ENCODE measurements around the gene MAMDC4. TPM values are rescaled to one million over a fixed set of nuclear protein-coding genes. Genes with fewer than 3 reads are reported as not detected.
"Not testable (repeated sequence)": the region's sequence is repeated elsewhere in the genome, so short reads cannot be mapped to it uniquely, and the experiment has no call there.

Gene MAMDC4
- total and polyA plus RNA-seq, 4 donors: 2.4 to 19.0 (median 3.8) TPM

GRCh38 chr9:136868644-136869043 is 16.5 kb downstream of the MAMDC4 start:
- Histone ChIP-seq H3K27ac (ENCODE audit: low read depth in 1 of 2, low read length in 2 of 2) (no peak overlapping the region), H3K9me3 (ENCODE audit: control insufficient read depth, low read length) (no peaks in the 10 kb centered on the region), H3K4me3 (ENCODE audit: low read length in 2 of 2) (no peak overlapping the region), H3K4me1 (ENCODE audit: control insufficient read depth in 1 of 2, insufficient read depth in 2 of 2, low read length in 2 of 2) (no peaks in the 10 kb centered on the region), H3K27me3 (ENCODE audit: control insufficient read depth in 1 of 2, insufficient read depth in 2 of 2, low read length in 1 of 2) (no peaks in the 10 kb centered on the region), H3K36me3 (ENCODE audit: control insufficient read depth in 1 of 2, insufficient read depth in 2 of 2, low read length in 1 of 2) (no peaks in the 10 kb centered on the region)
- intact Hi-C loops (cut with DNase I): no loop called here
- WGBS, 2 donors: 94 to 95% methylated on average over 11 of the region's 11 CpGs
- DNase-seq (no peak), ATAC-seq (ENCODE audit: low FRiP score) (no peak)

DNA sequence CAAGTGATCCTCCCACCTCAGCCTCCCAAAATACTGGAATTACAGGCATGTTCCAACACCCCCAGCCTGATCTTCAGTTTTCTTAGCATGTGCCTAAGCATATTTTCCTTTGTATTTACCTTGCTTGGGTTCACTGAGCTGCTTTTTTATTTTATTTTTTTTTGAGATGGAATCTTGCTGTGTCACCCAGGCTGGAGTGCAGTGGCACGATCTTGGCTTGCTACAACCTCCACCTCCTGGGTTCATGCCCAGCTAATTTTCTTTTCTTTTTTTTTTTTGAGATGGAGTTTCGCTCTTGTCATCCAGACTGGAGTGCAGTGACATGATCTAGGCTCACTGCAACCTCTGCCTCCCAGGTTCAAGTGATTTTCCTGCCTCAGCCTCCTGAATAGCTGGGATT is 17.5 kb downstream of the MAMDC4 start:
- WGBS, 2 donors: 41 to 43% methylated on average over 2 of the region's 2 CpGs
- H3K4me3 ChIP-seq (ENCODE audit: low read length in 2 of 2); DNase-seq; H3K27ac ChIP-seq (ENCODE audit: low read depth in 1 of 2, low read length in 2 of 2); H3K4me1 ChIP-seq (ENCODE audit: control insufficient read depth in 1 of 2, insufficient read depth in 2 of 2, low read length in 2 of 2); H3K36me3 ChIP-seq (ENCODE audit: control insufficient read depth in 1 of 2, insufficient read depth in 2 of 2, low read length in 1 of 2); intact Hi-C loops (cut with DNase I); ATAC-seq (ENCODE audit: low FRiP score); H3K9me3 ChIP-seq (ENCODE audit: control insufficient read depth, low read length); H3K27me3 ChIP-seq (ENCODE audit: control insufficient read depth in 1 of 2, insufficient read depth in 2 of 2, low read length in 1 of 2): not testable (repeated sequence)

DNA sequence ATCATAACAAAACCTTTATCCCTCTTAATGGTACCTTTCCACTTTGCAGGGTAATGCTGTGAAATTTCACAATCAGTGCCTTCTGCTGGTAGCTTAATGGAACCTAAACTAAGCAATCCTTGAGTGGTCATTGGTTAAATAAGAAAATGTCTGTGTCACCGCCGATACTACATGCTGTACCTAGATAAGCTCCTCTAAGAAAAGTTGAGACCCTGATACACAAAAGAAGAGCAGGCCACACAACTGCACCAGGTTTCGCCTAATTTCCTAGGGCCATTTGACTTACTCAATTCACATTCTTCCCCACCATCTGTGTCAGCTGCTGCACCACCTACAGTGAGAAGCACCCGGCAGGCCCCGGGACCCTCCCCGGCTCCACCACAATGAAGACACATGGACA is 23.0 kb downstream of the MAMDC4 start:
- Histone ChIP-seq H3K4me1 (ENCODE audit: control insufficient read depth in 1 of 2, insufficient read depth in 2 of 2, low read length in 2 of 2) (no peaks in the 10 kb centered on the region), H3K27ac (ENCODE audit: low read depth in 1 of 2, low read length in 2 of 2) (no peak overlapping the region), H3K9me3 (ENCODE audit: control insufficient read depth, low read length) (no peaks in the 10 kb centered on the region), H3K27me3 (ENCODE audit: control insufficient read depth in 1 of 2, insufficient read depth in 2 of 2, low read length in 1 of 2) (no peaks in the 10 kb centered on the region), H3K36me3 (ENCODE audit: control insufficient read depth in 1 of 2, insufficient read depth in 2 of 2, low read length in 1 of 2) (no peaks in the 10 kb centered on the region), H3K4me3 (ENCODE audit: low read length in 2 of 2) (no peak overlapping the region)
- no peak for DNase-seq
- intact Hi-C loops (cut with DNase I): no loop called here
- no peak for ATAC-seq (ENCODE audit: low FRiP score)
- 84 to 90% methylated on average over 6 of the region's 6 CpGs for WGBS, 2 donors

- DNase-seq (no peak), ATAC-seq (ENCODE audit: low FRiP score) (no peak)
- no peaks in the 10 kb centered on the region for H3K9me3 ChIP-seq (ENCODE audit: control insufficient read depth, low read length)
- WGBS, 2 donors: 69 to 80% methylated on average over 5 of the region's 5 CpGs
- no peaks in the 10 kb centered on the region for H3K4me1 ChIP-seq (ENCODE audit: control insufficient read depth in 1 of 2, insufficient read depth in 2 of 2, low read length in 2 of 2)
- intact Hi-C loops (cut with DNase I): no loop called here
- H3K4me3 ChIP-seq (ENCODE audit: low read length in 2 of 2): no peak overlapping the region
- no peaks in the 10 kb centered on the region for H3K27me3 ChIP-seq (ENCODE audit: control insufficient read depth in 1 of 2, insufficient read depth in 2 of 2, low read length in 1 of 2)
- H3K27ac ChIP-seq (ENCODE audit: low read depth in 1 of 2, low read length in 2 of 2): no peak overlapping the region
- no peaks in the 10 kb centered on the region for H3K36me3 ChIP-seq (ENCODE audit: control insufficient read depth in 1 of 2, insufficient read depth in 2 of 2, low read length in 1 of 2)
Measured at GRCh38 chr9:136876476-136876875, 24.3 kb downstream of the MAMDC4 start.

DNA sequence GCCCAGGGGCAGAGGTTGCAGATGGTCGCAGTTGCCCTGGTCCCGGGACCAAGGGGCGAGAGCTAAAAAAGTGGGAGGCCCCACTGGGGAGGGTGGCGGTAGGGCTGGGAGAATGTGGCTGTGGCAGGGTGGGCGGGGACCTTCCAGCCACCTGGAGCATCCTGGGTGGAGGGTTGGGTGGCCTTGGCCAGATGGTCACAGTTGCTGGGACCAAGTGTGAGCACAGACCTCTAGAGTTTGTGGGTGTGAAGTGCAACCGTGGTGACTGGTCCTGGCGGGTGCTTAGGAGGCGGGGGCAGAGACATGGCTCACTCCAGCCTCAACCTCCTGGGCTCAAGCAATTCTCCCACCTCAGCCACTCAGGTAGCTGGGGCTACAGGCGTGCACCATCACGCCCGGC is 28.5 kb downstream of the MAMDC4 start:
- Histone ChIP-seq H3K9me3 (ENCODE audit: control insufficient read depth, low read length) (no peaks in the 10 kb centered on the region), H3K4me3 (ENCODE audit: low read length in 2 of 2) (no peak overlapping the region), H3K27me3 (ENCODE audit: control insufficient read depth in 1 of 2, insufficient read depth in 2 of 2, low read length in 1 of 2) (no peaks in the 10 kb centered on the region), H3K27ac (ENCODE audit: low read depth in 1 of 2, low read length in 2 of 2) (no peak overlapping the region), H3K4me1 (ENCODE audit: control insufficient read depth in 1 of 2, insufficient read depth in 2 of 2, low read length in 2 of 2) (no peaks in the 10 kb centered on the region), H3K36me3 (ENCODE audit: control insufficient read depth in 1 of 2, insufficient read depth in 2 of 2, low read length in 1 of 2) (no peaks in the 10 kb centered on the region)
- 83 to 85% methylated on average over 9 to 11 of the region's 11 CpGs for WGBS, 2 donors
- no peak for DNase-seq
- no peak for ATAC-seq (ENCODE audit: low FRiP score)
- intact Hi-C loops (cut with DNase I): loop anchor here (10.0 kb wide), 1 partner anchor 64 kb away; the partner anchor contains the start of genes C8G (in 2 of the 2) and FBXW5 (in 2 of the 2)

DNA sequence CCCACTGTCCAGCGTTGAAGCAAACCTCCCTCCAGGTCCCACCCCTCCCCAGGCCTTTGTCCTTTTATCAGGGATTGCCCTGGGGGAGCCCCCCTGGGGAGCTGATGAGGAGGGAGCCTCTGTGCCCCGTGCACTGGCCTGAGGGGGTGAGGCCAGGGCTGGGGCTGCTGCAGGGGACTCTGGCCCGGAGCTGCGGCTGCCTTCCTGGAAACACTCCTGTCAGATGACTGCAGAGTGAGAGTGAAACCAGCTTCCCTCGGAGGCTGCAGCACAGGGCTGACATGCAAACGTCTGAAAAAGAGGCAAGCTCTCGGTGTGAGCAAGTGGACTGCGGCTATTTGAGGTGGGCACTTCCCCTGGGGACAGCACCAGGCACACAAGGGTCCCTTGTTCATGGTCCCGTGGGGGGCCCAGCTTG is 29.6 kb downstream of the MAMDC4 start:
- no peak overlapping the region for H3K4me3 ChIP-seq (ENCODE audit: low read length in 2 of 2)
- no peak for DNase-seq
- ATAC-seq (ENCODE audit: low FRiP score): no peak
- WGBS, 2 donors: 31 to 35% methylated on average over 9 of the region's 9 CpGs
- no peaks in the 10 kb centered on the region for H3K27me3 ChIP-seq (ENCODE audit: control insufficient read depth in 1 of 2, insufficient read depth in 2 of 2, low read length in 1 of 2)
- intact Hi-C loops (cut with DNase I): loop anchor here (10.0 kb wide), 1 partner anchor 63 kb away; the partner anchor contains the start of genes C8G (in 2 of the 2) and FBXW5 (in 2 of the 2)
- no peaks in the 10 kb centered on the region for H3K36me3 ChIP-seq (ENCODE audit: control insufficient read depth in 1 of 2, insufficient read depth in 2 of 2, low read length in 1 of 2)
- H3K9me3 ChIP-seq (ENCODE audit: control insufficient read depth, low read length): no peaks in the 10 kb centered on the region
- H3K4me1 ChIP-seq (ENCODE audit: control insufficient read depth in 1 of 2, insufficient read depth in 2 of 2, low read length in 2 of 2): no peaks in the 10 kb centered on the region
- H3K27ac ChIP-seq (ENCODE audit: low read depth in 1 of 2, low read length in 2 of 2): no peak overlapping the region

DNA sequence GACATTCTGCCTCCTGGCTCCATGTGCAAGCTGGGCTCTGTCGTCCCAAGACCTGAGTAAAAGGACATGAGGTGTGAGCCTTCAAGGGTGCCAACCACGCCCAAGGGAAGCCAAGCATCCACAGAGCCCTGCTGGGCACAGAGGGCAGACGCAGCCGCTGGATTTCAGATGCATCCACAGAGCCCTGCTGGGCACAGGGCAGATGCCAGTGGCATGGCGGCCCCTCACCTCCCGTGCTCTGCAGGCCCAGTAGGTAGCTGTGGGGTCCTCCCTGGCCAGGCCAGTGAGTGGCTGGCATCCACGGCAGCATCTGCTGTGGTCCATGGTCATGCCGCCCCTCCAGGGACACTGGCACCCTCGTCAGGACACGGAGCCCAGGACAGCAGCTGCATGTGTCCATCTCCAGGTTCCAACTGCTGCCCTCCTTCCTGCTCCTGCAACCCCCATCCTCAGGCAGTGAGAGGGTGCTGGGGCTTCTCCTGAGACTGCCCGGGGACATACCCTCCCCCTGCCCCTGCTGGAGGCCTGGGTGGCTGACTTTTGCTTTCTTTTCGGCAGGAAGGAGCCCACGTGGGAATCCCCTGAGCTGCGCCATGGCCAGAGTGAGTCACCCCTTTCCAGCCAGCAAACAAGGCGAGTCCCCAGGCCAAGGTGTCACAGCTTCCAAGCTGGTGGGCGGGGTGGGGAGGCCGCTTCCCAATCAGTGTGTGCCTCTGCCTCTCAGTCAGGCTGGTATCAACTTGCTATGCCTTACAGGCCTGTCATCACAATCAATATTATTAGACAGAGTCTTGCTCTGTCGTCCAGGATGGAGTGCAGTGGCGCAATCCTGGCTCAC is 30.2 kb downstream of the MAMDC4 start:
- DNase-seq (peak; percentile 80 to 87), ATAC-seq (ENCODE audit: low FRiP score) (no peak)
- 60% methylated on average over 19 of the region's 19 CpGs for WGBS, 2 donors
- H3K36me3 ChIP-seq (ENCODE audit: control insufficient read depth in 1 of 2, insufficient read depth in 2 of 2, low read length in 1 of 2): no peaks in the 10 kb centered on the region
- no peaks in the 10 kb centered on the region for H3K27me3 ChIP-seq (ENCODE audit: control insufficient read depth in 1 of 2, insufficient read depth in 2 of 2, low read length in 1 of 2)
- no peaks in the 10 kb centered on the region for H3K4me1 ChIP-seq (ENCODE audit: control insufficient read depth in 1 of 2, insufficient read depth in 2 of 2, low read length in 2 of 2)
- no peak overlapping the region for H3K27ac ChIP-seq (ENCODE audit: low read depth in 1 of 2, low read length in 2 of 2)
- intact Hi-C loops (cut with DNase I): loop anchor here (10.0 kb wide), 1 partner anchor 62 kb away; the partner anchor contains the start of genes C8G (in 2 of the 2) and FBXW5 (in 2 of the 2)
- H3K4me3 ChIP-seq (ENCODE audit: low read length in 2 of 2): no peak overlapping the region
- no peaks in the 10 kb centered on the region for H3K9me3 ChIP-seq (ENCODE audit: control insufficient read depth, low read length)

GRCh38 chr9:136882947-136883283 is 30.8 kb downstream of the MAMDC4 start:
- ATAC-seq (ENCODE audit: low FRiP score); H3K4me1 ChIP-seq (ENCODE audit: control insufficient read depth in 1 of 2, insufficient read depth in 2 of 2, low read length in 2 of 2); H3K36me3 ChIP-seq (ENCODE audit: control insufficient read depth in 1 of 2, insufficient read depth in 2 of 2, low read length in 1 of 2); DNase-seq; H3K27ac ChIP-seq (ENCODE audit: low read depth in 1 of 2, low read length in 2 of 2); H3K9me3 ChIP-seq (ENCODE audit: control insufficient read depth, low read length); H3K27me3 ChIP-seq (ENCODE audit: control insufficient read depth in 1 of 2, insufficient read depth in 2 of 2, low read length in 1 of 2); H3K4me3 ChIP-seq (ENCODE audit: low read length in 2 of 2): not testable (repeated sequence)
- 86 to 89% methylated on average over 9 of the region's 9 CpGs for WGBS, 2 donors
- intact Hi-C loops (cut with DNase I): loop anchor here (10.0 kb wide), 1 partner anchor 62 kb away; the partner anchor contains the start of genes C8G (in 2 of the 2) and FBXW5 (in 2 of the 2)

DNA sequence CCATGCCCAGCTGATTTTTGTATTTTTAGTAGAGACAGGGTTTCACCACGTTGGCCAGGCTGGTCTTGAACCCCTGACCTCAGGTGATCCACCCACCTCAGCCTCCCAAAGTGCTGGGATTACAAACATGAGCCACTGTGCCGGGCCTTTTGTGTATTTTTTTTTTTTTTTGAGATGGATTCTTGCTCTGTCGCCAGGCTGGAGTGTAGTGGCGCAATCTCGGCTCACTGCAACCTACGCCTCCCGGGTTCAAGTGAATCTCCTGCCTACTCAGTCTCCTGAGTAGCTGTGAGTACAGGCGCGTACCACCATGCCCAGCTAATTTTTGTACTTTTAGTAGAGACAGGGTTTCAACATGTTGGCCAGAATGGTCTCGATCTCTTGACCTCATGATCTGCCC is 31.5 kb downstream of the MAMDC4 start:
- intact Hi-C loops (cut with DNase I): loop anchor here (10.0 kb wide), 1 partner anchor 61 kb away; the partner anchor contains the start of genes C8G (in 2 of the 2) and FBXW5 (in 2 of the 2)
- not testable (repeated sequence) for ATAC-seq (ENCODE audit: low FRiP score); H3K4me1 ChIP-seq (ENCODE audit: control insufficient read depth in 1 of 2, insufficient read depth in 2 of 2, low read length in 2 of 2); DNase-seq; H3K27ac ChIP-seq (ENCODE audit: low read depth in 1 of 2, low read length in 2 of 2); H3K27me3 ChIP-seq (ENCODE audit: control insufficient read depth in 1 of 2, insufficient read depth in 2 of 2, low read length in 1 of 2); H3K4me3 ChIP-seq (ENCODE audit: low read length in 2 of 2); H3K9me3 ChIP-seq (ENCODE audit: control insufficient read depth, low read length); H3K36me3 ChIP-seq (ENCODE audit: control insufficient read depth in 1 of 2, insufficient read depth in 2 of 2, low read length in 1 of 2)
- WGBS, 2 donors: 89 to 92% methylated on average over 10 of the region's 10 CpGs
